NCI-H2029 (cell line): ENCODE data around the gene AP5Z1.

Experiments used
- DNase-seq: peaks from one replicate; lab custom pipeline; 2025; lab: John Stamatoyannopoulos, UW

Gene AP5Z1

DNA sequence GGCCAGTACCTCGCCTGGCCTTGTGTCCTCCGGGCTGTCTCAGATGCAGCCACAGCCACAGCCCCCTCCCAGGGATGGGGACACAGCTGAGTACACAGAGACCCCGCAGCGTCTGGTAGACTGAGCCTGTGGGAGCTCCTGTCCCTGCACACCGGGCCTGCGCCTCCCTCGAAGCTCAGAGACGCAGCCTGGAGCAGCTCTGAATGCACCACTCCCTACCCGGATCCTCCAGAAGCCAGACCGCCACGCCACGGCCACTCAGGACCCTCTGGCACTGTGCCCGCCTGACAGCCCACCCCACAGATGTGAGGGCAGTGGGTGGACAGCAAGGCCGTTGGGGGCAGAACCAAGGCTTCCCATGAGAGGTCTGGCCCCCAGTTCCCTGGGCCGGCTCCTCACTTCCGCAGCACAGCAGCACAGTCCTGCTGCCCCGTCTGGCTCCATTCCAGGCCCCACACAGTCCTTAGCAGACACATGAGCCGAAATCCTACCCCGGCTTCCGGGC lies 45.6 kb downstream of the AP5Z1 start:
- no peak for DNase-seq

DNA sequence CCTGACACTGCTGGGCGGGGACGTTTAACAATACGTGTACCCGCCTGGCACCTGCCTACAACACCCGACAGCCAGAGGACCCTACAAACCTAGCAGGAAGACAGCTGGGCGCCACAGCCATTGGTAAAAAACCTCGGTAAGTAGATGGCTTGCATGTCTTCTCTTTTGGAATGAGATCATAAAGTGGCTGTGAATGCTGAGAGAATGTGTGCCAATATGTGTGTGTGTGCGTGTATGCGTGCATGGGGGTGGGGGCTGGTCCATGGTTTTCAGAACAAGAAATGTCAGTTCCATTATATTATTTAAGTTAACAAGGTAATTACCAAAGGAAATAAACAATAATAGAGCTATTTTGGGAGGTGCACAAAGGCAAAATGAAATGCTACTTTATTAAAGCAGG lies 47.3 kb downstream of the AP5Z1 start:
- DNase-seq, result peak; percentile 7

DNA sequence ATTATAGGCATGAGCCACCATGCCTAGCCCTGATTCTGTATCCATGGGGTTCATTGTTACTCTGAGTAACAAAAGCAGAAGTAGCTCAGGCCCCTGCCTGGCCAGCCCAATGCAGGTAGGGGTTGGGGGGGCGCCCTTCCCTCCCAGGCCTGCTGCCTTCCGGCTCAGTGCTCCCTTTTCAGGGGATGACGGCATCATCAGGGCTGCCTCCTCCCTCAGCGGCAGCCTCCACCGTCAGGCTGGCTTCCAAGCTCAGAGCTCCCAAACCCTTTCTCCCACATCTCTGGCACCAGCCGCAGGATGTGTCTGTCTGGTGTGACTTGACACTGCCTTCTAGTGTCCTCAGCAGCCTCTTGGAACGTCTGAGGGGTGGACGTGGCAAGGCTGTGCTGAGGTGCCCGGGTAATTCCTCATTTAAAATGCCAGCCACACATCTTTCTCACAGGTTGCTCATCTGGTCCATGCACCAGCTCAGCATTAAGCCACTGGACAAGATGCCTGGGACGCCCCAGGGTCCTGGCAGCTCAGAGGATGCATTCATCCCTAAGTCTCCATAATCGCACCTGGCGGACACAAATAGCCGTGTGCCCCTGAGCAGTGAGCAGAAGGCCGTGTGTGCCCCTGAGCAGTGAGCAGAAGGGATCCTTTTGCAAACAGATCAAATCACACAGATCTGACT lies 48.2 kb downstream of the AP5Z1 start:
- no peak for DNase-seq

DNA sequence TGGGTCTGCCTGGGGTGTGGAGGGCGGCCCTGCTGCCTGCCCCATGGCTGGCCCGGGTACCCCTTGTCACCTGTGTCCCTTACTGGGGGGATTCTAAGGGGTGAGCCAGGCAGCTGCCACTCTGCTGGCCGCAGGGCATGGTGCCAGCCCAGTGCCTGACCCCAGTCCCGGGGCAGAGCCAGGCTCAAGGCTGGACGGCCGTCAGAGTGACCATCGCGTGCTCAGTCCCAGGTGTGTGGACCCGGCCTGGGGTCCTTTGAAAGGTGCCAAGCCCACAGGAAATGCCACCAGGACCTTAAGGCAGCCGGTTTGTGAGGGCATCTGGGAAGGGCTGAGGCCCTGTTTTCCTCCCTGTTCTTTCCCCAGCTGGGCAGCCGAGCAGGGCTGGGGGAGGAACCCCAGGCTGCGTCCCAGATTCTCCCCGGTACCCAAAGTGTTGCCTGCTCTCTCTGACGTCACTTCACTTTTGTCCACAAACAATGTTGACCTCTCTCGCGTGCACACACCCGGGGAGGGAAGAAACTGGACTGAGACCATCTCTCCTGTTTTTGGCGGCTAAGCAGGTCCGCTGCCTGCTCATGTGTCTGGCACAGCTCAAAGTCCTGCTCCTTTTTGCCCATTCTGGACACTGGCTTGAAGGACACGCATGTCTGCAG lies 48.8 kb downstream of the AP5Z1 start:
- DNase-seq, result no peak

DNA sequence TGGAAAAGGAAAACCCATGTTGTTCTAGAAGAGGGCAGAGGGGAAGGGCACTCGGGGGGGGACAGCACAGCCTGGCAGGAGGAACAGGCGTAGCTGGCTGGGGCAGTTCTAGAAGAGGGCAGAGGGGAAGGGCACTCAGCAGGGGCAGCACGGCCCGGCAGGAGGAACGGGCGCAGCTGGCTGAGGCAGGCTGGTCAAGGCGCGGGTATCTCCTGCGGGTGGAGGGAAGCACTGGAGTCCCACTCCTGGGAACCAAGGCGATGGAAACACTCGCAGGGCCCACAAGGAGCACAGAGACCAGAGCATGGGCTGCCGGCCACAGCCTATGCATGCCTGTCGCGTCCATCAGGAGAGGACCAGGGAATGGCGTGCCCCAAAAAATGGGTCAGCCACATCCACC lies 49.7 kb downstream of the AP5Z1 start:
- no peak for DNase-seq

DNA sequence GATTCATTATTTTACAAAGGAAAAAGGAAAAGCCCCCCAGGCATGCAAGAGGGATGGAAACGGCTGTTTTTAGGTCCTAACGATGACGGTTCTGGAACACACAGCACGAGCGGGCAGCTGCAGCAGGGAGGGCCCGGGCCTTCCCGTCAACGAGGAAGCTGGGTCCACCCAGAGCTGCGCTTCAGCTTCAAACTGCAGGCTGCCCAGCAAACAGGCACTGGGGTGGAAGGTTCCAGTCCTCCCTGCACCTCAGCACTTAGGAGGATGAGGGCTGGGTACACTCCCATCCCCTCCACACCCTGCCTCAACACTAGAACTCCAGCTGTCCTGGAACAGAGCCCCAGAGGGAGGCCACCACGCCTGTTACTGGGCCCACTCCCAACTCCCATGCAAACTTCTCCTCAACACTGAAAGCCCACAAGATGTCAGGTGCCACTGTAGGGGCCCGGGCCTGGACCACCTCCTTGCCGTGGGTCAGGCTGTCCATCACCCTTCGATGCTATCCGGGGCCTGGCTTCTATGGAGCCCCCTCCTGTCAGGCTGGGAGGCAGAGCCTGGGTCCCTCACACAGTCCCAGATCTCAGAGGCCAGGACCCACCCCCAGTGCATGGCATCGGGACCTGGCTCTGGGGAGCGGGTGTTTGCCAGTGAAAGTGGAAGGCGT lies 53.4 kb downstream of the AP5Z1 start:
- no peak for DNase-seq

DNA sequence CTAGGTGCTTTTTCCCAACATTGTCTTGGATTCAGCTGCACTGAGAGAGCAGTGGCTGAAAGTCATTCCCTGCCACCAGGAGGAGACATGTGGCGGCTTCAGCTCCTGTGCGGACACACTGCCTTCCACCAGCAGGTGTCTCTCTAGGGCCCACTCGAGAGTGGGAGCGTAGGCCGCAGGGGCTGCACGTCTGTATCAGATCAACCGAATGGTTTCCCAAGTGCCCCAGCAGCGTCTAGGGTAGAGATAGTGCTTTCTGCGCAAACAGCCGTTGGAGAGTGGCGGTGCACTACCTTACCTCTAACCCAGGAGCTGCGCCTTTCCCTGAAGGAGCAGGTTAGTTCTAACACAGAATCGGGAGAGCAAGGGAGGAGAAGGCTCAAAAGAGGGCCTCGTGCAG lies 54.8 kb downstream of the AP5Z1 start:
- DNase-seq, result peak; percentile 61

DNA sequence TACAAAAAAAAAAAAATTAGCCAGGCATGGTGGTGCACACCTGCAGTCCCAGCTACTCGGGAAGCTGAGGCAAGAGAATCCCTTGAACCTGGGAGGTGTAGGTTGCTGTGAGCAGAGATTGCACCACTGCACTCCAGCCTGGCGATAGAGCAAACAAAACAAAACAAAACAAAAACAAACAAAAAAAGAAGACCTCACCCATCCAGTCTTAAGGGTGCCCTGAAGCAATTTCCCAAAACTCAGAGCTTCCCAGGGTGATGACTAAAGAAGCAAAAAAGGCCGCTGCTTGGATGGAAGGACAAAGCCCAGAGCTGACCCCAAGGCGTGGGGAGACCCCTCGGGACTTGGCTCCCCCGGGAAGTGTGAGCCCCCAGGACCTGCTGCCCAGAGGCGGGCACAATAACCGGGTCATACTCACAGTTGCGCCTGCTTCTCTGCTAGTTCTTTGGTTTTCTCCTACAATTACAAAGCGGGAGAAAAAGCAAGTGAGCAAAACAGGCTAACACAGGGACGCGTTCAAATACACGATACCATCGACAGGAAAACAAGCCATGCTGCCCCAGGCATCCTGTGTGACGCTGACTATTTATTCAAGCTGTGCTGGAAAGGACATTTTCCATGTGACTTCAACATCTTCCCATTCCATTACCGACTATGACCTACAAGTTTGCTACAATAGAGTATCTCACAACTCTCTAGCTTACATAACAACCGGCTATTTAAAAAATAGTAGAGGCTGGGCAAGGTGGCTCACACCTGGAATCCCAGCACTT lies 56.5 kb downstream of the AP5Z1 start:
- no peak for DNase-seq

DNA sequence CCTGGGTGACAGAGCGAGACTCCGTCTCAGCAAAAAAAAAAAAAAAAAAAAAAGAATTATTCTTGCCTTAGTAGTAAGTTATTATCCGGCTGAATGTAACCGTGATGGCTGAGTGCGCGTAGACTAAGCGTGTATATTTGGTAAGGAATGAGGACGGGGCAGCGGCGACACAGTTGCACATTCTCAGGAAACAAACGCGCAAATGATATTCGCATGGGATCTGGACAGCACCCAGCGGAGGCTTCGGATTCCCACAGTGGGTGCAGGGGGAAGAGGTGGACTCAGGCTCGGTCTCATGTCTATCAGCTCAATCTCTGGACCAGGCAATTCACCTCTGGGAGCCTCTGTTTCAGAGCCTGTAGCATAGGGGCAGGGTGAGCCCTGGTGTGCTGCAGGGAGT lies 57.3 kb downstream of the AP5Z1 start:
- DNase-seq, result no peak

DNA sequence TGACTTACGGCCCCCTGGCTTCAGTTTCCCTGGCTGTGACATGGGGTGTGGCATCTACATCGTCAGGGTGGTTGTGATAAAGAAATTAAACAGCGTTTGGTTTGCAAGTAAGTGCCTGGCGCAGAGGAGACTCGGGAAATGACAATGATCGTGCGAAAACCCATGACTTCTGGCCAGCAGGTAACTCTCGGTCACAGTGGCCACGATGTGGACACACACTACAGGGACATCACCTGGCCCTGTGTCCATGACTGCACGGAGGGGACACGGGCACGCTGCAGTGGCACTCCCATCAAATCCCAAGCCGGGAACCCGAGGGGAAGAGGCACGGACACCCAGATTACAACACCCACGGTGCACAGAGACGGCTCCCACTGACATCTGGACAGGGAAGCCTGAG lies 57.8 kb downstream of the AP5Z1 start:
- DNase-seq, result no peak

DNA sequence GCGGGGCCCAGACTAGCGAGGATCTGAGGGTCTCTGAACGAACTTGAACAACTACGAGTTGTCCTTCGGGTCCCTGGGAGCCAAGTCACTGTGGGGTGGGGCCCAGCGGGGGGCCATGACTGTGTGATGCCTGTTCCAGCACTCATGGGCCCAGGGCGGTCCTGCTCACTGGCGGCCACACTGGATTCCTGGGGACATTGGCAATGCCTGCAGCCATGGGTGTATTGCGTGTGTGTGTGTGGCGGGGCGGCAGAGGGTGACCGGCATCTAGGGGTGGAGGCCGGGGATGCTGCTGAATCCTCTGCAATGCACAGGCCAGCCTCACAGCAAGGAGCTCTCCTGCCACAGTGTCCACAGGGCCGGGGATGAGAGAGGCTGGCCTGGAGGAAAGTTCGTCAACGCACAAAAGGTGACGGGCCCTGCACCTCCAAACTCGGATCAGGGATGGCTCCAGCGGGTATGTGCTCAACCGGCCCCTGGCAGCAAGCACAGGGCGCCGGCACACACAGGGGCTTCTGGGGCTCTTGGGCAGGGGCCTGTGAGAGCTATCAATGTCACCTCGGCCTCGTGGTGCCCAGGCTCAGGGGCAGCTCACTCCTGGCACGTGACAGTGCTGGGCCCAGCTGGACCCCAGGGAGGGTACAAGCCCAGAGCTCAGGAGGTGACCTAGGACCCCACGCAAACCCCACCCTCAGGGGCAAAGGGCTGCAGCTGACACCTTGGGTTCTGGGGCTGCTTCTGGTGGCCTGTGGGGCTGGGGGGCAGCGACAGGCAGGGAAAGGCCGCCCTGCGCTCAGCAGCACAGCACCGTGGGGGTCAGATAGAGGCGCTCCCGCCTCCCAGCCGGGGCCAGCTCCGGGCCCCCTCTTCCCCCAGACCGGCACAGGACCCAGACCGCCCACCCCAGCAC lies 58.5 kb downstream of the AP5Z1 start:
- no peak for DNase-seq

DNA sequence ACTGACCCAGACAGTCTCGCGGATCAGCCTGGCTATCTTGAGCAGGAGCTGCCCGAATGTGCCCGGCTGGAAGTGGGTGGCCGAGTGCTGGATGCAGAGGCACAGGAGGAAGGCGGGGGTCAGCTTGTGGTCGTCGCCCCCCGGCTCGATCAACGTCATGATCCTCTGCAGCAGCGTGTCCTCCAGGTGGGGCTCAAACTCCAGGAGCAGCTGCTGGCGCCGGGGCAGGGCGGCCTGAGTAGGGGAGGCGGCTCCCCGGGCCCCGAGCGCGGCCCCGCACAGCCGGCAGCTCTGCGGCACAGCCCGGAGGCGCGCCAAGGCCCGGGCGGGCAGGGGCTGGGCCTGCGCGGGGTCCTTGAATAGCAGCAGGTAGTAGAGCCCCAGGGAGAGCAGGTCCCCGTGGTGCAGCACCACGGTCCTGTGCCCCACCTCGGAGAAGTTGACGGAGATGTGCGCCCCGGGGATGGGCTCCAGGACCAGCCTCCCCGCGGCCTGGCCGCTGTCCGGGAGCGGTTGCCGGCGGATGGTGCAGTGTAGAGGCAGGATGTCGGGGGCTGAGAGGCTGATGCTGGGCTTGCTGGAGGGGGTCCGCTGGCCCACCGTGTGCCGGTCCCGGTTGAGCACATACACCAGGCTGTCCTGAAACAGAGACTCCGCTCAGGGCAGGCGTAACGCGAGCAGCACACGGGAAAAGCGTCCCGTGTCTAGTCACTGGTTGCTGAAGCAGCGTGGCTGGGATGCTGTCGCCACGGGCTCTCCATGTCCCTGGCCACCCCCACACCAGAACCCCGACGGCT lies 59.4 kb downstream of the AP5Z1 start:
- DNase-seq, result no peak

DNA sequence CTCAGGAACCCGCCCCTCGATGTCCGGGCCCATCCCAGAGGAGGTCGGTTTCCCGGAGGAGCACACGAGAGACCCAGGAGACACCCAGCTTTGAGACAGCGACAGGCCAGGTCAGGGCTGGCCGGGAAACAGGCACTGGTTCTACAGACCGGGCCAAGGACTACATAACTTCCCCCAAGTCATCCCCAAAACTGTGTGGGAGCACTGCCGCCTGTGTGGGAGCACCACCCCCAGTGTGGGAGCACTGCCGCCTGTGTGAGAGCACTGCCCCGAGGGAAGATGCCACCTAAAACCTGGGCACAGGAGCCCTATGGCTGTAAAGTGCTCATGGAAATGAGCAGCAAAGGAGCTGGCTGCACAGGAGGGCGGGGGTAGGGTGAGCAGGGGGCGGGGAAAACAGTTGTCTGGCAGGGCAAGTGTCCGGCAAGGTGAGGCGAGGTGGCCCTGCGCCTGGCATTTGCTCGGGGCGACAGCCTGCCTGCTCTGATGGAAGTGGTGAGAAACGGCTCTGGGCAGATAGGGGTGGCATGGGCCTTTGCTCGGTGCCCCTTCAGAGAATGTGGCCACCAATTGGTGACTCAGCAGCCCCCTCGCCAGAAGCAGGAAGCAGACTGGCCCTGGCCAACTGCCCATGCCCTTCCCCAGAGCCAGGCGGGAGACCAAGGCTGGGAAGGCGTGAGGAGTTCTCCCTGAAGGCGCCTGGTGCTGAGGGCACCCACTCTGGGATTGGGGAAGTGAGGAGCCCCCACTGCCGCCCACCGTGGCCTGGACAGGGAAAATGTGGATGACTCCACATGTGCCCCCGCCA lies 60.2 kb downstream of the AP5Z1 start:
- DNase-seq, result no peak

DNA sequence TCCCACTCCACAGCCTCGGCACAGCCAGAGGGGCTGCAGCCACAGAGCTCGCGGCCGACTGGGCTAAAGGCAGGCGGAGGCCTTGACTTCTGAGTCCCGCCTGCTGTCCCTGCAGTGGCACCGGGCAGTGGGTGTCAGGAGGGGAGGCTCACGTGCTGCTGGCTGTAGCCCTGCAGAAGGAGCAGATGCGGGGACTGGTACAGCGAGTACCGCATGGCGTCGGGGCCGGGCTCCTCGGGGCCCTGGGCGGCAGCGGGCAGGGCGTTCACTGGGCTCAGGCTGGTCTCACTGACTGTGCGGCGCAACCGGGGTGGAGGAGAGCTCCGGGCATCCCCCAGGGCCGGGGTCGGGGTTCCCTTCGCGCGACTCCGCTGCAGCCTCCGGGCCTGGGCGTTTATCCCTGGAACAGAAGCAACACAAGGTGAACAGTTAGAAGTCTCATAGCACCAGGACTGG lies 60.8 kb downstream of the AP5Z1 start:
- DNase-seq, result no peak

DNA sequence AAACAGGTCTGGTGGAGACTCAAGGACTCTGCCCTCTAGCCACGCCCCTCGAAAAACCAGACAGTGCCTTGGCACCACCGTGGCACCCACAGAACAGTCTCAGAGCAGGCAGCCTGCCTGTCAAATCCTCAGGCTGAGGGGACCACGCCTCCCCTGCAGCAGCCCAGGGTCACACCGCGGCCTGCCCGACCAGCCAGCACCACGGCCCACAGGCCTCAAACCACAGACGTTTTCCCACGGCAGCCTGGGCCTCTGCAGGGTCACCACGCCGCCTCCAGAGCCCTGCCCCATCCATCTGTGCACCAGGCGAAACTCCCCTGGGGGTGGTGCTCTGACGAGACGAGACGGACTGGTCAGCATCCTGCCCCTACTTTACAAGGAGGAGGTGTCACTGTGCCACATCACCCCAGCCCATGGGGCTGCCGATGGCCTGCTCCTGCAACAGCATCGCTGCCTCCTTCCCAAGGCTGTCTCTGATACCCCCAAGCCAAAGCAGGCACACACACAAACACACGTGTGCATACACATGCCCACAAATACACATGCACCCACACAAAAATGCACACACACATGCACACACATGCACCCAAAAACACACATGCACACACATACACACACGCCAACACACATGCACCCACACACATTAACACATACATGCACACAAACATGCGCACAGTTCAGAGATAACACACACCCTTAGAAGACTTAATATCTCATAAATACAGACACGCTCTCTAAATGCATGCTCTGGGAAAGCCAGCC lies 61.8 kb downstream of the AP5Z1 start:
- DNase-seq, result no peak

DNA sequence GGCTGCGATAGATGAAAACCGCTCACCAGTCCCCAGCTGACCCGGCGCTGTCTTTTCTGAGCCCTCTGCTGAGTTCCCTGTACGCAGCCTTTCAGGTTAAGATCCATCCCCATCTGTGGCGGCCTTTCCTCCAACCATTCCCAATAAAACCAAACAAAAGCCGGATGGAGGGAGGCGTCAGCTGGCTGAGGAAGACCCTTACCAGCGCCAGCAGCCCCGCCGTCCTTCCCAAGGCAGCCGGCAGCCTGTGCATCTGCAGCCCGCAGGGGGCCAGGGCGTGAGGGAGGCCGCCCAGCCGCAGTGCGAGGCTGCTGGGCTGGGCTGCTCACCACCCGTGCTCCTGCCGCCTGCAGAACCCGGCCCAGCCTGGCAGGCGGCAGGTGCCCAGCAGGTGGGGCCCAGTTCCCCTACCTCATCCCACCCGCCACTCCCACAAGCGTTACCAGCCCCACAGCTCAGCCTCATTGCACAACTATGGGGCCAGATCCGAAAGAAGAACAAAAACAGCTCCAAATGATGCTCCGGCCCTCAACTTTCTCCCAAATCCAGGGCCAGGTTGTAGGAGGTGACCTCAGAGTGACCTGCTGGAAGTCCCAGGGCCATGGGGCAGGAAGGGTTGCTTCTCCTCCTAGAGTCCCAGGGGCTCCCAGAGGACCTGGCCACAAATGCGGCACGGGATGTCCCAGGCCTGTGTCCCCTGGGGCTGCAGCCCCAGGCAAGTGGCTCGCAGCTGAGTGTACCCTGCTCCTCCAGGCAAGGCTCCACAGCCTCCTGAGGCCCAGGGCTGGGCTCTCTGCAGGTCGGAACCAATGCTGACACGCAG lies 62.6 kb downstream of the AP5Z1 start:
- no peak for DNase-seq

DNA sequence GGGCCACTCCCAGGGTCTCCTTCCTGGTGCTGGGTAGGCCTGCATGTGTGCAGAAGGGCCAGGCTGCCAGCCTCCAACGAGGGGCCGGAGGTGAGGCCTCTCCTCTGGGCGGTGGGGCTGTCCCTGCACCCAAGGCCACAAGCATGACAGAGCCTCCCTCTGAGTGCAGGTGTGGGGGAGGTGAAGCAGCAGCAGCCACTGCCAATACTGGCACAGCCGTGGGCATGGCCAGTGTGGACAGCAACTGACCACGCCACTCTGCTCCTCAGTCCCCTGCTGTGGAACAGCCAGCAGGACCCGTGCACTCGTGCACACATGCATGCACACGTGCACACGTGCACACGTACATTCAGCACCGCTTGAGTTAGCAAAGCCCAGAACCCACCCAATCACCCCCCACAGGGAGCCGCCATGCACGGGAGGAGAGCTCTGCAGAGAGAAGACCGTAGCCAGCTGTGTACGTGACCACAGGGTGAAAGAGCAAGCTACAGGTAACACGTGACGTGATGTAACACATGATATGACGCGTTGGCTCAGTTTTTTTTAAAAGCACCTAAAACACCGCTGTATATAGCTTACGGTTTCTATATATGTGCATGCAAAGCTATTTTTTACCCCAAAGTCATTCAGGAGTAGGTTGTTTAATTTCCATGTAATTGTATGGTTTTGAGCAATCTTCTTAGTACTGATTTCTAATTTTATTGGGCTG lies 63.4 kb downstream of the AP5Z1 start:
- no peak for DNase-seq
